Measurements from ENCODE around the gene RNF8. TPM values are rescaled to one million over a fixed set of nuclear protein-coding genes. Genes with fewer than 3 reads are reported as not detected.
A peak's percentile ranks its signal among the peaks of the same experiment; 100 is the strongest.

RNF8 gene, protein sequence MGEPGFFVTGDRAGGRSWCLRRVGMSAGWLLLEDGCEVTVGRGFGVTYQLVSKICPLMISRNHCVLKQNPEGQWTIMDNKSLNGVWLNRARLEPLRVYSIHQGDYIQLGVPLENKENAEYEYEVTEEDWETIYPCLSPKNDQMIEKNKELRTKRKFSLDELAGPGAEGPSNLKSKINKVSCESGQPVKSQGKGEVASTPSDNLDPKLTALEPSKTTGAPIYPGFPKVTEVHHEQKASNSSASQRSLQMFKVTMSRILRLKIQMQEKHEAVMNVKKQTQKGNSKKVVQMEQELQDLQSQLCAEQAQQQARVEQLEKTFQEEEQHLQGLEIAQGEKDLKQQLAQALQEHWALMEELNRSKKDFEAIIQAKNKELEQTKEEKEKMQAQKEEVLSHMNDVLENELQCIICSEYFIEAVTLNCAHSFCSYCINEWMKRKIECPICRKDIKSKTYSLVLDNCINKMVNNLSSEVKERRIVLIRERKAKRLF
- total RNA-seq (19.5 TPM in 2 replicates), polyA plus RNA-seq (18.8 and 20.6 TPM in 2 replicates), polyA minus RNA-seq (ENCODE audit: low replicate concordance) (1.4 and 3.0 TPM in 2 replicates)
- polyA plus RNA-seq (2012) = 14.5 and 15.0 TPM in 2 replicates

DNA sequence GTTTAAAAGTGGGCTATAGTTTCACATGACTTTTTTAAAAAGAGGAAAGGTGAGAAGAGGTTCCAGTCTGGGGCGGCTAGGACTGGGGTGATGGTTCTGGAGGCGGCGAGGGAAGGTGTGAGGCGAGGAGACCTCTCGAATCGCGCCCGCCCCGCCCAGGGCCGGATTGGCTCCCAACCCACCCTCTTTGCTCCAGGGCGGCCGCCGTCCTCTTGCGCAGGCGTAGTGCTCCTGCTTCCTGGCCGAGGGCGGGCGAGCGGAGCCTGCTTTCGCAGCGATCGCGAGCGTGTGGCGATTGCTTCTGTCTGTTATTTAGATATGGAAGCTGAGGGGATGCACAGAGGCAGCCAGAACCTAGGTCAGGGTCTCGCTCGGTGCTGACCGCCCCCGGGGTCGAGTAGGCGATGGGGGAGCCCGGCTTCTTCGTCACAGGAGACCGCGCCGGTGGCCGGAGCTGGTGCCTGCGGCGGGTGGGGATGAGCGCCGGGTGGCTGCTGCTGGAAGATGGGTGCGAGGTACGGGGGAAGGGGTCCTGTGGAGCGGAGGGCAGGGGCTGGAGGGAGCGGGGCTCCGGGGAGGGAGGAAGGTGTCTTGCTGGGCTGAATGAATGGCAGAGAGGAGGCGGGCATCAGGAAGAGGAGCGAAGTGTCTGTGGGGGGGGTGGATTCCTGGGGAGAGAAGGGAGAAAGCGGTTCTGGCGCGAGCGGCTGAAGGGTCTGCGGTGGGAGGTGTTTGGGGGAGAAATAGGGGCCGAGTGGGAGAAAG lies at the start of gene RNF8:
Gene RNF8 (plus strand): TSS at position 223 of the 765 bp plus-strand sequence. CDS start 182 bp downstream, at position 405.
- peak within 1 kb of the TSS; percentile 83 for H2AFZ ChIP-seq (ENCODE audit: low read length)
- H3K27me3 ChIP-seq (ENCODE audit: control insufficient read depth, insufficient read depth, low read length) = no peaks in the 10 kb centered on the region
- H3K4me1 ChIP-seq (ENCODE audit: control insufficient read depth, extremely low read depth, insufficient read depth, low read length) = no peaks in the 10 kb centered on the region
- peak within 1 kb of the TSS; percentile 86 for H3K4me2 ChIP-seq (ENCODE audit: extremely low read depth, insufficient read depth, low read length)
- DNase-seq (ENCODE audit: low read depth in 2 of 2) = peak; percentile 87
- no peaks in the 10 kb centered on the region for H3K9me3 ChIP-seq (ENCODE audit: control insufficient read depth, insufficient read depth, low read depth, low read length)
- peak within 1 kb of the TSS; percentile 78 to 98 (median 90) for H3K4me3 ChIP-seq (replicated peaks in 1 of 4; ENCODE audit: control extremely low read depth in 1 of 4, insufficient read depth in 1 of 4, low read depth in 3 of 4, low read length in 4 of 4)
- peak within 1 kb of the TSS; percentile 59 for H3K27ac ChIP-seq (ENCODE audit: insufficient read depth, low read length)
- peaks cover 2% of the 10 kb centered on the region for H4K20me1 ChIP-seq (ENCODE audit: control insufficient read depth, extremely low read depth, insufficient read depth, low read length)
- TF ChIP-seq, protein P1, sequence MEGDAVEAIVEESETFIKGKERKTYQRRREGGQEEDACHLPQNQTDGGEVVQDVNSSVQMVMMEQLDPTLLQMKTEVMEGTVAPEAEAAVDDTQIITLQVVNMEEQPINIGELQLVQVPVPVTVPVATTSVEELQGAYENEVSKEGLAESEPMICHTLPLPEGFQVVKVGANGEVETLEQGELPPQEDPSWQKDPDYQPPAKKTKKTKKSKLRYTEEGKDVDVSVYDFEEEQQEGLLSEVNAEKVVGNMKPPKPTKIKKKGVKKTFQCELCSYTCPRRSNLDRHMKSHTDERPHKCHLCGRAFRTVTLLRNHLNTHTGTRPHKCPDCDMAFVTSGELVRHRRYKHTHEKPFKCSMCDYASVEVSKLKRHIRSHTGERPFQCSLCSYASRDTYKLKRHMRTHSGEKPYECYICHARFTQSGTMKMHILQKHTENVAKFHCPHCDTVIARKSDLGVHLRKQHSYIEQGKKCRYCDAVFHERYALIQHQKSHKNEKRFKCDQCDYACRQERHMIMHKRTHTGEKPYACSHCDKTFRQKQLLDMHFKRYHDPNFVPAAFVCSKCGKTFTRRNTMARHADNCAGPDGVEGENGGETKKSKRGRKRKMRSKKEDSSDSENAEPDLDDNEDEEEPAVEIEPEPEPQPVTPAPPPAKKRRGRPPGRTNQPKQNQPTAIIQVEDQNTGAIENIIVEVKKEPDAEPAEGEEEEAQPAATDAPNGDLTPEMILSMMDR (conservative IDR thresholded peaks at IDR 0.05 in 1 of 2, IDR thresholded peaks at IDR 0.05 in 1 of 2; ENCODE audit: low read depth in 1 of 2, low read length in 2 of 2) = no peak
- no peak for TF ChIP-seq EZH2 (IDR thresholded peaks at IDR 0.05; ENCODE audit: low read length, missing control alignments)
- H3K36me3 ChIP-seq (ENCODE audit: control insufficient read depth, insufficient read depth, low read length) = no peaks in the 10 kb centered on the region
- peaks cover 32% of the 10 kb centered on the region for H3K79me2 ChIP-seq (ENCODE audit: control insufficient read depth, insufficient read depth, low read length)
- peak within 1 kb of the TSS; percentile 80 for H3K9ac ChIP-seq (ENCODE audit: insufficient read depth, low read length)

GRCh38 chr6:37304766-37305165 lies 49.0 kb upstream of the RNF8 start:
- Histone ChIP-seq H3K4me2 (ENCODE audit: extremely low read depth, insufficient read depth, low read length) (no peak overlapping the region), H3K36me3 (ENCODE audit: control insufficient read depth, insufficient read depth, low read length) (peaks cover 2% of the 10 kb centered on the region), H3K4me1 (ENCODE audit: control insufficient read depth, extremely low read depth, insufficient read depth, low read length) (no peaks in the 10 kb centered on the region), H3K27ac (ENCODE audit: insufficient read depth, low read length) (no peak overlapping the region), H2AFZ (ENCODE audit: low read length) (no peak overlapping the region), H3K9ac (ENCODE audit: insufficient read depth, low read length) (no peak overlapping the region), H3K27me3 (ENCODE audit: control insufficient read depth, insufficient read depth, low read length) (no peaks in the 10 kb centered on the region), H3K4me3 (replicated peaks in 1 of 4; ENCODE audit: control extremely low read depth in 1 of 4, insufficient read depth in 1 of 4, low read depth in 3 of 4, low read length in 4 of 4) (no peak overlapping the region), H3K79me2 (ENCODE audit: control insufficient read depth, insufficient read depth, low read length) (no peaks in the 10 kb centered on the region), H4K20me1 (ENCODE audit: control insufficient read depth, extremely low read depth, insufficient read depth, low read length) (no peaks in the 10 kb centered on the region), H3K9me3 (ENCODE audit: control insufficient read depth, insufficient read depth, low read depth, low read length) (no peaks in the 10 kb centered on the region)
- TF ChIP-seq EZH2 (IDR thresholded peaks at IDR 0.05; ENCODE audit: low read length, missing control alignments) = no peak
- TF ChIP-seq, protein P1 (conservative IDR thresholded peaks at IDR 0.05 in 1 of 2, IDR thresholded peaks at IDR 0.05 in 1 of 2; ENCODE audit: low read depth in 1 of 2, low read length in 2 of 2) = no peak
- DNase-seq (ENCODE audit: low read depth in 2 of 2) = no peak

DNA sequence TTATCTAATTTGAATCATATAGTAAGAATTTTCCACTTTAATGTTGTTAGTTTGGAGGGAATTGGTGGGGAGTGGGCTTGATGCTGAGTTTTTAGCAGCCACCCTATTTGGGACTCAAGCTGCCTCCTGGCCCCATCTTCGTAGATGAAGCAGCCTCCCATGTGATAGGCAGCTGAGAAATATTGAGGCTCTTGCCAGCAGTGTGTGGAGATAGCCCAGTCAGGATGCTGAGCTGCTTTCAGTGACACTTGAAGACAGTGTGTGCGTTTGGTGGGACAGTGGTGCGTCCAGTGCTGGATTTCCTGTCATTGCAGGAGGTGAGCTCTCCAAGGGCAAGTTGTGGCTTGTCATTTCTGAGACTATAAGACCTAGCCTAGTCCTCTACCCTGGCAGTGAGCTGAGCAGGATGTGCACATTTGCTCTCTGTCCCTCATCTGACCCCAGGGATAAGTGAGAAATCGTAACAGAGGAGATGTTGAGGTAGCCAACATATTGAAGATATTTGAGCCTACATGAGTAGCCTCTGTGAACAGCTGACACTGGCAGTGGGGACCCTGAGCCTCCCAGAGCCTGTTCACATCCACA lies 47.9 kb upstream of the RNF8 start:
- H3K9ac ChIP-seq (ENCODE audit: insufficient read depth, low read length) = no peak overlapping the region
- H3K79me2 ChIP-seq (ENCODE audit: control insufficient read depth, insufficient read depth, low read length) = no peaks in the 10 kb centered on the region
- H3K9me3 ChIP-seq (ENCODE audit: control insufficient read depth, insufficient read depth, low read depth, low read length) = no peaks in the 10 kb centered on the region
- no peak for DNase-seq (ENCODE audit: low read depth in 2 of 2)
- no peaks in the 10 kb centered on the region for H4K20me1 ChIP-seq (ENCODE audit: control insufficient read depth, extremely low read depth, insufficient read depth, low read length)
- no peak overlapping the region for H3K4me3 ChIP-seq (replicated peaks in 1 of 4; ENCODE audit: control extremely low read depth in 1 of 4, insufficient read depth in 1 of 4, low read depth in 3 of 4, low read length in 4 of 4)
- H3K27me3 ChIP-seq (ENCODE audit: control insufficient read depth, insufficient read depth, low read length) = no peaks in the 10 kb centered on the region
- H3K4me1 ChIP-seq (ENCODE audit: control insufficient read depth, extremely low read depth, insufficient read depth, low read length) = no peaks in the 10 kb centered on the region
- H3K36me3 ChIP-seq (ENCODE audit: control insufficient read depth, insufficient read depth, low read length) = peaks cover 2% of the 10 kb centered on the region
- H3K27ac ChIP-seq (ENCODE audit: insufficient read depth, low read length) = no peak overlapping the region
- H3K4me2 ChIP-seq (ENCODE audit: extremely low read depth, insufficient read depth, low read length) = no peak overlapping the region
- TF ChIP-seq EZH2 (IDR thresholded peaks at IDR 0.05; ENCODE audit: low read length, missing control alignments) = no peak
- TF ChIP-seq, protein P1 (conservative IDR thresholded peaks at IDR 0.05 in 1 of 2, IDR thresholded peaks at IDR 0.05 in 1 of 2; ENCODE audit: low read depth in 1 of 2, low read length in 2 of 2) = no peak
- no peak overlapping the region for H2AFZ ChIP-seq (ENCODE audit: low read length)

Measured in fibroblast of lung (primary cell).